GM12878 (cell line): ENCODE measurements around the gene PRPF6.

Source experiments
- CTCF ChIP-seq, 3 experiments: IDR thresholded peaks in 2 of 3; conservative IDR thresholded peaks in 1 of 3; 2 replicates each; pipeline ENCODE4 v1.5.1; 2011; ENCODE audit warnings: low read depth in 3 of 3, low read length in 3 of 3, mild to moderate bottlenecking in 3 of 3, control low read depth in 2 of 3, moderate library complexity in 2 of 3, inconsistent platforms in 1 of 3, mixed read lengths in 1 of 3; ENCODE audit not compliant: control insufficient read depth in 2 of 3, insufficient read depth in 1 of 3; ENCODE audit errors: extremely low read depth in 1 of 3
- STAT3 ChIP-seq: IDR thresholded peaks from 2 replicates; pipeline ENCODE4 v1.6.1; 2011; ENCODE audit warnings: low read depth, low read length, improper control_type of control experiment

- TF ChIP-seq CTCF (IDR thresholded peaks at IDR 0.05 in 2 of 3, conservative IDR thresholded peaks at IDR 0.05 in 1 of 3; ENCODE audit: control insufficient read depth in 2 of 3, extremely low read depth in 1 of 3, insufficient read depth in 1 of 3, low read depth in 3 of 3, low read length in 3 of 3), result no peak; a peak in 1 of 6 replicates
- TF ChIP-seq STAT3, result no peak
Measured at GRCh38 chr20:63979557-63980316, 1.2 kb upstream of the PRPF6 start, which contains the start of gene SAMD10.
